Neuronal stem cell (in vitro differentiated cells): Measurements from ENCODE around the gene TUBB6.

ENCODE experiments used
- DNase-seq: peaks from one replicate; pipeline ENCODE4 v3.0.0-alpha.2; 2013; ENCODE audit warnings: low spot score
- H2AFZ ChIP-seq: one replicate; pipeline ENCODE4 v1.6.1; 2013; ENCODE audit warnings: mild to moderate bottlenecking, low read length, inconsistent platforms
- H2AK5ac ChIP-seq: 2 replicates; pipeline ENCODE4 v1.6.1; 2013; ENCODE audit warnings: low read depth, mild to moderate bottlenecking, inconsistent platforms, low read length, moderate library complexity, mixed read lengths
- H2BK120ac ChIP-seq: 2 replicates; pipeline ENCODE4 v1.6.1; 2013; ENCODE audit warnings: low read depth, mild to moderate bottlenecking, inconsistent platforms, low read length, moderate library complexity, mixed read lengths
- H2BK12ac ChIP-seq: one replicate; pipeline ENCODE4 v1.6.1; 2013; ENCODE audit warnings: low read length, inconsistent platforms
- H2BK15ac ChIP-seq: 2 replicates; pipeline ENCODE4 v1.6.1; 2013; ENCODE audit warnings: mild to moderate bottlenecking, low read length, inconsistent platforms, mixed read lengths
- H2BK5ac ChIP-seq: one replicate; pipeline ENCODE4 v1.6.1; 2013; ENCODE audit warnings: inconsistent platforms, mild to moderate bottlenecking, low read length, moderate library complexity
- H3K14ac ChIP-seq: one replicate; pipeline ENCODE4 v1.6.1; 2013; ENCODE audit warnings: low read length, inconsistent platforms
- H3K18ac ChIP-seq: 2 replicates; pipeline ENCODE4 v1.6.1; 2013; ENCODE audit warnings: low read length, inconsistent platforms
- H3K23ac ChIP-seq: 2 replicates; pipeline ENCODE4 v1.6.1; 2013; ENCODE audit warnings: low read depth, mild to moderate bottlenecking, mixed read lengths, low read length, inconsistent platforms; ENCODE audit not compliant: poor library complexity
- H3K27ac ChIP-seq: replicated peaks from 3 replicates; pipeline ENCODE4 v1.5.1; 2013; ENCODE audit warnings: low read length, inconsistent platforms
- H3K27me3 ChIP-seq, 3 experiments: 2 replicates each; pipeline ENCODE4 v1.6.1; 2013; ENCODE audit warnings: low read length in 3 of 3, mild to moderate bottlenecking in 2 of 3, inconsistent platforms in 1 of 3, low read depth in 1 of 3, mixed read lengths in 1 of 3, moderate library complexity in 1 of 3; ENCODE audit not compliant: control insufficient read depth in 3 of 3, insufficient read depth in 3 of 3
- H3K36me3 ChIP-seq, 2 donors: replicated peaks in 1 of 2; 2 replicates each; pipeline ENCODE4 v1.6.1; 2013; ENCODE audit warnings: low read length in 2 of 2; ENCODE audit not compliant: control insufficient read depth in 2 of 2, insufficient read depth in 2 of 2
- H3K4ac ChIP-seq: 2 replicates; pipeline ENCODE4 v1.6.1; 2013; ENCODE audit warnings: inconsistent platforms, mild to moderate bottlenecking, low read length, moderate library complexity
- H3K4me1 ChIP-seq, 2 donors: 1 replicate in 1 of 2; 2 replicates in 1 of 2; pipeline ENCODE4 v1.6.1; 2013; ENCODE audit warnings: low read length in 2 of 2, low read depth in 1 of 2; ENCODE audit not compliant: control insufficient read depth in 2 of 2, insufficient read depth in 1 of 2
- H3K4me2 ChIP-seq: one replicate; pipeline ENCODE4 v1.6.1; 2013; ENCODE audit warnings: mild to moderate bottlenecking, low read length, inconsistent platforms; ENCODE audit not compliant: insufficient read depth, poor library complexity, severe bottlenecking
- H3K4me3 ChIP-seq, 2 donors: 2 replicates each; pipeline ENCODE4 v1.5.1; 2013; ENCODE audit warnings: low read length in 2 of 2, mild to moderate bottlenecking in 2 of 2, inconsistent platforms in 1 of 2, moderate library complexity in 1 of 2
- H3K79me1 ChIP-seq: one replicate; pipeline ENCODE4 v1.6.1; 2013; ENCODE audit warnings: low read depth, mild to moderate bottlenecking, inconsistent platforms, low read length, moderate library complexity
- H3K9ac ChIP-seq: one replicate; pipeline ENCODE4 v1.6.1; 2013; ENCODE audit warnings: mild to moderate bottlenecking, low read depth, low read length, inconsistent platforms; ENCODE audit not compliant: poor library complexity
- H3K9me3 ChIP-seq, 2 donors: replicated peaks in 1 of 2; 2 replicates each; pipeline versions ENCODE3 to v1.6.1; 2013; ENCODE audit warnings: low read length in 2 of 2, mild to moderate bottlenecking in 2 of 2, inconsistent platforms in 1 of 2, low read depth in 1 of 2, mixed read lengths in 1 of 2, moderate library complexity in 1 of 2; ENCODE audit not compliant: control insufficient read depth in 2 of 2, insufficient read depth in 1 of 2
- H4K8ac ChIP-seq: one replicate; pipeline ENCODE4 v1.6.1; 2013; ENCODE audit warnings: low read depth, mild to moderate bottlenecking, inconsistent platforms, low read length, moderate library complexity
- H4K91ac ChIP-seq: one replicate; pipeline ENCODE4 v1.6.1; 2013; ENCODE audit warnings: low read length, low read depth, mild to moderate bottlenecking, inconsistent platforms; ENCODE audit not compliant: poor library complexity
- WGBS, 2 donors: extraction: QIAGEN DNeasy Blood & Tissue Kit; methylation state at CpG; one replicate each; pipeline ENCODE4 v1.1.7; 2013; ENCODE audit warnings: missing lambda C conversion rate in 2 of 2, mixed read lengths in 1 of 2; ENCODE audit not compliant: insufficient read length in 2 of 2, insufficient replicate concordance in 1 of 2; ENCODE audit errors: extremely low coverage in 2 of 2; 5-methylcytosine and 5-hydroxymethylcytosine counted together

TUBB6 gene

GRCh38 chr18:12291161-12291560 lies 16.9 kb upstream of the TUBB6 start:
- Histone ChIP-seq H2BK15ac (no peak overlapping the region), H3K4me1 (peaks cover 12 to 15% of the 10 kb centered on the region in 2 donors), H3K9ac (no peak overlapping the region), H3K4ac (no peak overlapping the region), H3K27me3 (peaks cover 7 to 55% (median 24%) of the 10 kb centered on the region in 3 experiments), H2AK5ac (no peak overlapping the region), H4K91ac (no peak overlapping the region), H3K36me3 (no peaks in the 10 kb centered on the region), H3K27ac (no peak overlapping the region), H3K9me3 (no peaks in the 10 kb centered on the region), H4K8ac (no peak overlapping the region), H2AFZ (no peak overlapping the region), H3K14ac (no peak overlapping the region), H3K4me3 (no peak overlapping the region), H3K23ac (no peak overlapping the region), H3K79me1 (peaks cover 2% of the 10 kb centered on the region), H3K4me2 (no peak overlapping the region), H3K18ac (peak overlapping the region; percentile 80), H2BK12ac (no peak overlapping the region), H2BK5ac (no peak overlapping the region), H2BK120ac (no peak overlapping the region)
- no CpG with 5 or more reads among the region's 6 CpGs for WGBS, 2 donors
- no peak for DNase-seq

- Histone ChIP-seq H3K14ac (no peak overlapping the region), H3K4me3 (no peak overlapping the region), H3K4ac (no peak overlapping the region), H3K27me3 (peaks cover 7 to 51% (median 24%) of the 10 kb centered on the region in 3 experiments), H4K8ac (no peak overlapping the region), H2AK5ac (no peak overlapping the region), H3K18ac (peak overlapping the region; percentile 77), H3K27ac (no peak overlapping the region), H3K9ac (no peak overlapping the region), H3K23ac (no peak overlapping the region), H2BK12ac (no peak overlapping the region), H2BK120ac (no peak overlapping the region), H2BK5ac (no peak overlapping the region), H4K91ac (no peak overlapping the region), H3K36me3 (no peaks in the 10 kb centered on the region), H3K4me1 (peaks cover 12 to 15% of the 10 kb centered on the region in 2 donors), H3K4me2 (no peak overlapping the region), H3K9me3 (no peaks in the 10 kb centered on the region), H2BK15ac (no peak overlapping the region), H2AFZ (no peak overlapping the region), H3K79me1 (peaks cover 2% of the 10 kb centered on the region)
- DNase-seq = no peak
- WGBS, 2 donors = no CpG with 5 or more reads among the region's 14 CpGs
Measured at GRCh38 chr18:12291690-12292089, 16.4 kb upstream of the TUBB6 start.

GRCh38 chr18:12293831-12294230 lies 14.2 kb upstream of the TUBB6 start:
- Histone ChIP-seq H2BK12ac (no peak overlapping the region), H3K27me3 (peaks cover 0 to 30% (median 4%) of the 10 kb centered on the region in 3 experiments), H2AFZ (no peak overlapping the region), H3K4me3 (no peak overlapping the region), H3K14ac (no peak overlapping the region), H3K4me1 (peaks cover 0 to 3% of the 10 kb centered on the region in 2 donors), H2BK5ac (no peak overlapping the region), H4K8ac (no peak overlapping the region), H3K27ac (no peak overlapping the region), H3K36me3 (no peaks in the 10 kb centered on the region), H3K9ac (peak overlapping the region; percentile 12), H3K23ac (no peak overlapping the region), H3K9me3 (no peaks in the 10 kb centered on the region), H3K18ac (no peak overlapping the region), H2AK5ac (peak overlapping the region; percentile 89), H3K4ac (no peak overlapping the region), H2BK15ac (no peak overlapping the region), H2BK120ac (no peak overlapping the region), H3K79me1 (peaks cover 2% of the 10 kb centered on the region), H3K4me2 (no peak overlapping the region), H4K91ac (no peak overlapping the region)
- DNase-seq = no peak
- no CpG with 5 or more reads among the region's 11 CpGs for WGBS, 2 donors

GRCh38 chr18:12295389-12296086 lies 12.5 kb upstream of the TUBB6 start:
- H3K79me1 ChIP-seq = peaks cover 2% of the 10 kb centered on the region
- H2BK120ac ChIP-seq = no peak overlapping the region
- no peaks in the 10 kb centered on the region for H3K36me3 ChIP-seq
- H2AFZ ChIP-seq = no peak overlapping the region
- H2BK15ac ChIP-seq = no peak overlapping the region
- no peak overlapping the region for H3K9ac ChIP-seq
- H3K18ac ChIP-seq = no peak overlapping the region
- H3K4me3 ChIP-seq = no peak overlapping the region
- H3K23ac ChIP-seq = no peak overlapping the region
- H2BK5ac ChIP-seq = no peak overlapping the region
- H3K14ac ChIP-seq = no peak overlapping the region
- no peak overlapping the region for H3K27ac ChIP-seq
- H2AK5ac ChIP-seq = no peak overlapping the region
- H3K4me2 ChIP-seq = no peak overlapping the region
- H4K91ac ChIP-seq = no peak overlapping the region
- H3K9me3 ChIP-seq = no peaks in the 10 kb centered on the region
- DNase-seq = no peak
- no peak overlapping the region for H2BK12ac ChIP-seq
- no peaks in the 10 kb centered on the region for H3K4me1 ChIP-seq
- peaks cover 0 to 29% (median 0%) of the 10 kb centered on the region in 3 experiments for H3K27me3 ChIP-seq
- no peak overlapping the region for H3K4ac ChIP-seq
- no peak overlapping the region for H4K8ac ChIP-seq
- no CpG with 5 or more reads among the region's 18 CpGs for WGBS, 2 donors
